Lung microvascular endothelial cell (primary cell): ENCODE data around the gene C11orf68. TPM values are rescaled to one million over a fixed set of nuclear protein-coding genes. Genes with fewer than 3 reads are reported as not detected.

Source experiments
- DNase-seq, 2 donors: peaks; one replicate each; pipeline versions ENCODE4 v3.0.0 to v3.0.0-alpha.2; 2010; ENCODE audit warnings: low read depth in 2 of 2
- total RNA-seq: library from RNA; depleted of rRNA; stranded (reverse); fragments of >200 nt; gene quantifications from 2 replicates; pipeline ENCODE4 v1.2.1, GENCODE V29; 2014

C11orf68 gene
- total RNA-seq, 1 donor from 2014 or later, result 15.7 TPM

DNA sequence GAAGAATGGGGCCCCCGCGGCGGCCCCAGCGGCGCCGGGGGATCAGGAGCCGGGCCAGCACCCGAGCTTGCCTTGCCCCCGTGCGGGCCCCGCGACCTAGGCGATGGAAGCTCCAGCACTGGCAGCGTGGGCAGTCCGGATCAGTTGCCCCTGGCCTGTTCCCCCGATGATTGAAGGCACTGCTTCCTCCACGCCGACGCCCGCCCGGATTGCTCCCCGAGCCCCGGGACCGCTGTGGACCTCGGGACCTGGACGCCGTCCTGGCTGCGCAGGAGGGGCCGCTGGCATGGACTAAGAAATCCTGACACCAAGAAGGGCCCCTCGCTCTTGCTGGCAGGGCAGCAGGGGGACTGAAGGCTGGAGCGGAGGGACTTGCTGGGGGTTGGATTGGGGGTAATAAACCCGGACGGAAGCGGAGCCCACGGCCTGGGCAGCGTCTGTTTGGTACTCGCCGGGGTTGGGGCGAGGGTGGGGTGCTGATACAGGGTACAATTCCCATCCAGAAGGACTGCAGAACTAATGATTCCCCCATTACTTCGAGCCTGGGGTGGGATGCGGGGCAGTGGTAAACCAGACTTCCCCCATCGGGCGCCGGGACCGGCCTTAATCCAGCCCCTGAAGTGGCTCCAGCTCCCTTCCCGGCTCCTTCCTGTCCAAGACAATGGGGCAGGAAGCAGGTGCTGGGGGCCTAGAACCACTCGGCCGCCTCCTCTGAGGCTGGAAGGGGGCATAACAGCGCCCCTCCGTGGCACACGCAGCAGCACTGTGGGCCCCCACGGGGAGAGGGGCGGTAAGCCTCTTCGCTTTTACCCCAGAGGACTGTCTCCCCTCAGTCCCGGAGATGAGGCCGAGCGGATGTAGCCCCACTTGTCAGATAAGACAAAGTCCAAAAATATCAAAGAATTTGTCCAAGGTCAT lies 27.4 kb downstream of the C11orf68 start:
- peak; percentile 55 to 93 for DNase-seq

DNA sequence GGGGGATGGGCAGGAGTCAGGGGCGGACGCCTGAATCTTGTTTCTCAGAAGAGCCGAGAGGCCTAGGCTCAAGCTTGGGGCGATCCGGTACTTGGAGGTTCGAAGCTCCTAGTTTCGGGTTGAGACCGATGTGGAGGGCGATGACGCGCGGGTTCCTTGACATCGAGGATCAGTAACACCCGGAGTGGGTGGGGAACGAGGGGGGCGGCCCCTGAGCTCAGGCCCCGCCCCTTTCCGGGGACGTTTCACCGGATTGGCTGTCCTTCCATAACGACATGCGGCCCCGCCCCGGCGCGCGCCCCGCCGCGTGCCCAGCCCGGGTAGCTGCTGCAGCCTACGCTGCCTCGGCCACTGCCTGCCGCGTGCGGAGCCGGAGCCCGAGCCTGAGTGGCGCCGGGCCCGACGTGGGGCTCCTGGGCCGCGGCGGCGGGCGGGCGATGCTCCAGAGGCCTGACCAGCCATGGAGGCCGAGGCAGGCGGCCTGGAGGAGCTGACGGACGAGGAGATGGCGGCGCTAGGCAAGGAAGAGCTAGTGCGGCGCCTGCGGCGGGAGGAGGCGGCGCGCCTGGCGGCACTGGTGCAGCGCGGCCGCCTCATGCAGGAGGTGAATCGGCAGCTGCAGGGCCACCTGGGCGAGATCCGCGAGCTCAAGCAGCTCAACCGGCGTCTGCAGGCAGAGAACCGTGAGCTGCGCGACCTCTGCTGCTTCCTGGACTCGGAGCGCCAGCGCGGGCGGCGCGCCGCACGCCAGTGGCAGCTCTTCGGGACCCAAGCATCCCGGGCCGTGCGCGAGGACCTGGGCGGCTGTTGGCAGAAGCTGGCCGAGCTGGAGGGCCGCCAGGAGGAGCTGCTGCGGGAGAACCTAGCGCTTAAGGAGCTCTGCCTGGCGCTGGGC lies 28.3 kb downstream of the C11orf68 start, which contains the start of gene CCDC85B:
TSS of gene CCDC85B (plus strand) at position 350 of the 895 bp plus-strand sequence. CDS start at position 461, 111 bp downstream.
- DNase-seq, result peak; percentile 96 to 97

DNA sequence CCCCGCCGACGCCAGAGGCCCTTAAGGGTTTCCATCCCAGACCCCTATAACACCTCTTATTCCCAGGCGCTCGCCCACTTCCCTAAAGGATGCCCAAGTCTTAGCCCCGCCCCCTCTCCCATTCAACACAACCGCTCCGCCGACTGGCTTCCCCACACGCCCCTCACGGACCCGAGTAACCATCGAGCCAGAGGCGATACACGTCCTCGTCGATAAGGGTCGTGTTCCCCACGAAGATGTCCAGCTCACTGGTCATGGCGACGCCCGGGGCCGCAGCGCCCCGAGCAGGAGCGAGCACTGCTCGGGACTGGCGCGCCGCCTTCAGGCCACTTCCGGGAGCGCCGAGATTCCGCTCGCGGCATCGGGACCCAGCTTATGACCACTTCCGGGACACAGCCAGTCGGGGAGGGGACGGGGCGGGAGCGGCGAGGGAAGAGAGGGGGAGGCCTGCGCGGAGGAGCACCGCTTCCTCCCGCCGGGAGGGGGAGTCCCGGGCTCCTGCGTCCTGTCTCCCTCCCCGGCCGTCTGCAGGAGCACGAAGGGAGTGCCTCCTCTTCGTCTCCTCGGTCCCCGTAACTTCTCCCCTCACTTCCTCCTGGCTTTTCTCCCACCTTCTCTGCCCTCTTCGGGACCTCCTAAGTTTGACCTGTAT lies 30.6 kb downstream of the C11orf68 start, which contains the start of gene FIBP:
TSS of gene FIBP (minus strand) at position 309 of the 652 bp plus-strand sequence. CDS start at position 256, 53 bp downstream.
- DNase-seq, result peak; percentile 97 to 98

DNA sequence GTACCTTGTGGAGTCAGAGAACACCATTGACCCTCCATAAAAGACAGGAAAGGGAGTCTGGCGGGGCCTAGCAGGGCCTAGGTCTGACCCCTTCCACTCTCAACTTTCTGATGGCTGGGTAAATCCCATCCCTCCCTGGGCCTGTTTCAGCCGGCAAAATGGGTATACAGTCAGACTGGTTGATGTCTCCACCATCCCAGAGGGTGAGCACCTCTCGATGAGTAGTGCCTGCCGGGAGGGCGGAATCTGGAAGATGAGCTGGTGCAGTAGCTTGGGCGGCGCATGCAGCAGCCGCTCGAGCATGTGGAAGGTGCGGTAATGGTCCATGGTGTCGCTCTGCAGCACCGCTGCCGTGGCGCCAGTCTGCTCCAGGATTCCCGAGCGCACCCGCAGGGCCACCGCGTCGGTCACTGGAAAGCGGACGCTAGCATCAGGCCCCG lies 31.1 kb downstream of the C11orf68 start:
- DNase-seq, result peak in 1 of 2 donors; percentile 50

DNA sequence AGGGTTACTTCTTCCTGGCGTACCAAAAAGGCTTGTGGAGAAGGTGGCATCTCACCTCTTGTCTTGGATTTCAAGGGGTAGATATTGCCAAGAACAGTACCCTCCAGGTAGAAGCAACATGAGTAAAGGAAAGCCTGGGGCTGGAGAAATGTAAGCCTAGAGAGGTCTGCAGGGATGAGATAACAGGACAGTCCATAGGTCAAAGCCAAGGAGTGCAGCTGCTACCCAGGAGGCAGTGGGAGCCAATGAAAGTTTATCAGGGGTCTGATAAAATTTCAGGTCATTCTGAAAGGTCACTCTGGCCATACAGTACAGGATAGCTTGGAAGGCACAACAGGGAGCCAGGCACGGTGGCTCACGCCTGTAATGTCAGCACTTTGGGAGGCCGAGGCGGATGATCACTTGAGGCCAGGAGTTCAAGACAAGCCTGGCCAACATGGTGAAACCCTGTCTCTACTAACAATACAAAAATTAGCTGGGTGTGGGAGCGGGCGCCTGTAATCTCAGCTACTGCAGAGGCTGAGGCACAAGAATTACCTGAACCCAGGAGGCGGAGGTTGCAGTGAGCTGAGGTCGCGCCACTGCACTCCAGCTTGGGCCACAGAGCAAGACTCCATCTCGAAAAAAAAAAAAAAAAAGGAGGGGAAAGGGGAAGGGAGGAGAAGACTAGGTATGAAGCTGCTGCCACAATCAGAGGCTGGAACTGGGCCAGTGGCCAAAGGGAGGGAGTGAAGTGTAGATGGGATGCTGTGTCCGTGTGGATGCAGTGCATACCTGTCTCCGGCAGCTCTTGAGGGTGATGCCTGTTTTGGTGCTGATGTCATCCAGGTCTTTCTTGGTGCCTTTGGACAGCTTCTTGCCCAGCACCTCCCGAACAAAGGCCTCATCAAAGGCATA lies 31.8 kb downstream of the C11orf68 start:
- no peak for DNase-seq

DNA sequence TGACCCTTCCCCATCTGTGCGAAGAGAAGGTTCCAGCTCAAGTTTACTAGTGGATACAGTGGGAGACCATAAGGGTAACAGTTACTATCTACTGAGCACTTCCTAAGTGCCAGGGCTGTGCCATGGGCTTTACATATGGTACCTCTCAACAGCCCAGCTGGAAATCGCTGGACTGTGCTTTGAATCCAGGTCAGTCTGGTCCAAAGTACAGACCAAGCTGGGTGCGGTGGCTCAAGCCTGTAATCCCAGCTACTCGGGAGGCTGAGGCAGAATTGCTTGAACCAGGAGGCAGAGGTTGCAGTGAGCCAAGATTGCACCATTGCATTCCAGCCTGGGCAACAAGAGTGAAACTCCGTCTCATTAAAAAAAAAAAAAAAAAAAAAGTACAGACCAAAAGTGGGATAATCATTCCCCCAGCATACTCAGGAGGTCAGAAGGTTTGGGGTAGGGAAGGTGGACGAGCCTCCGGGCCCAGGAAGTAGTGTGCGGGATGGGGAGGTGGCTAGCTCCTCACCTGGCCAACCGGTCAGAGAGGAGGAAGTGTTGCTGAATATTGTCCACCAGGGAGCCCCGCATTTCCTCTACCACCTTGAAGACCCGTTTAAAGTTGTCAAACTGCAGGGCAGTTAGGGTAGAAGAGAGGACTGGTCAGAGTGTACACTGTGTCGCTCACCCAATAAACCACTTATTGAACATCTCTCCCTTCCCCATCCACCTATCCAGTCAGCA lies 32.9 kb downstream of the C11orf68 start:
- no peak for DNase-seq

DNA sequence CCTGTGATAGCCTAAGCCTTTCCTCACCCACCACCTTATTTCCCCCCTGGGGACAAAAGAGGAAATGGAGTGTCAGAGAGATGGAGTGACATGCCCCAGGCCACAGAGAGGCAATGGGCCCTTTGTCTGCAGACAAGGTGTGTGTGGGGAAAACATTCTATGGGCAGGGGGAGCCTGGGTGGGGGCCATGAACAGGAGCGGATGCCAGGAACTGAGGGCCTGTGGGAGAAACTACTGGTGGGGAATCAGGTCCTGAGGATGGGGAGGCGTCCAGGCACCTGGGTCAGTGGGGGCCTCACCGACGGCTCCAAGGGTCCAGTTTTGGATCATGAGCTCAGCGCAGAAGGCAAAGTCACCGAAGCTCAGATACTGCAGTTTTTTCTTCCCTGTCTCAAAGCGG lies 33.6 kb downstream of the C11orf68 start:
- no peak for DNase-seq

DNA sequence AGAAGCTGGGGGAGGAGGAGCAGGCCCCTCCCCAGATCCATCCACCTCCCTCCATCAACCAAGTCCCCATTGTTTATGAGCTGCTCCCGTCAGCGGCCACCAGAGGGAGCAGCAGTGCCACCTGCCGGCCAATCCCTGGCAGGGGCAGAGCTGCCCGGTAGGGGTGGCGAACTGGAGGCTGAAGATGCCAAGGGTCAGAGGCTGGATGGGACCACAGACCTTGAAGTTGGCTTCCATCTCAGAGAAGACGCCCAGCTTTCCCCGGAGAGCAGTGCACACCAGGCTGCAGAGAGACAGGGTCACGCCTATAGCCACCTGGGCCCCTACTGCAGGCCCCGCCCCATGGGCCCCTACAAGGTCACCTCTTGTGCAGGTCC lies 34.2 kb downstream of the C11orf68 start:
- DNase-seq, result peak; percentile 81 to 90

DNA sequence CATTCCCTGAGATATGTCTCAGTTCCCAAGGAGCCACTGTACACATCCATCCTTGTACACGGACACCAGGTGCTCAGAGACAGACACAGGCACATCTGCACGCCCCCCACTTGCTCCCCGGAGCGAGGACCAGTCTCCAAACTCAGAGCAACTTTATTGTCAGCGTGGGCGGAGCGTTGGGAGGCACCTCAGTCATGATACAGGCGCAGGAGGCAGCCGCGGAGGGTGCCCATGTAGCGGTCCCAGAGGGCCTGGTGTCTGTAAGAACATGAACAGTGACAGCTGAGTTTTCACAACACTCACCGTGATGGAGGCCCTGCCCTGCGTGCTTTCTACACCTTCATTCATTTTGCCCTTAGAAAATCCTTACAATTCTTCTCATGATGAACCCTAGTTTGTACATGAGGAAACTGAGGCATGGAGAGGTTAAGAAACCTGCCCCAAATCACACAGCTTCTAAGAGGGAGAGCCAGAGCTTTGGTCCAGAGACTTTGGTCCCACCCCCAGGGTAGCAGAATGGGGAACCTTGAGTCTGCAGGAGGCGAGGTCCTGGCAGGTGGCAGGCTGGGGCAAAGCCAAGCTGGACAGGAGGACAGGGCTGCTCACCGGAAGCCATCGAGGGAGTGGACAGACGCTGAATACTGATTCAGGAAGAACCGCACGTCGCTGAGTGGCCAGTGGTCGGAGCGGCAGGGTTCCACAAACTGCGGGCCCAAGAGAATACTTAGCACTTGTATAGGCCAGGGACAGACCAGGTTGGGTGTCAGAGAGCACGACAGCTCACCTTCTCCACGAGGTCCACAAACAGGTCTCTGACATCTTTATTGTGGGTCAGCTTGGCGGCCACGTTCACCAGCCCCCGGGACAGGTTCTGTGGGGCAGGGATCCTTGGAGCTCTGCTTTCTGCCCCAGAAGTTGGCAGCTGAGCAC lies 34.8 kb downstream of the C11orf68 start:
- no peak for DNase-seq

DNA sequence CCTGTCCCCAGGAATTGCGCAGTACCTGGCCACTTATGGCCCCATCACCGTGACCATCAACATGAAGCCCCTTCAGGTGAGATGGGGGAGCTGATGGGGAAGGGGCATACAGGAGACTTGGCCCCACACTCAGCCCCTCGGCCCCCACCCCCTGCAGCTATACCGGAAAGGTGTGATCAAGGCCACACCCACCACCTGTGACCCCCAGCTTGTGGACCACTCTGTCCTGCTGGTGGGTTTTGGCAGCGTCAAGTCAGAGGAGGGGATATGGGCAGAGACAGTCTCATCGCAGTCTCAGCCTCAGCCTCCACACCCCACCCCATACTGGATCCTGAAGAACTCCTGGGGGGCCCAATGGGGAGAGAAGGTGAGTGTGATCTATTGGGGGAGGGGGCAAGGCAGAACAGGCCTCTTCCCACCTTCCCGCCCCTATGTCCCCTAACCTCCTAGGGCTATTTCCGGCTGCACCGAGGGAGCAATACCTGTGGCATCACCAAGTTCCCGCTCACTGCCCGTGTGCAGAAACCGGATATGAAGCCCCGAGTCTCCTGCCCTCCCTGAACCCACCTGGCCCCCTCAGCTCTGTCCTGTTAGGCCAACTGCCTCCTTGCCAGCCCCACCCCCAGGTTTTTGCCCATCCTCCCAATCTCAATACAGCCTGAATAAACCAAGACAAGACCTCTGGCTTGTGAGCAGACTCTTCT lies 35.7 kb downstream of the C11orf68 start:
- no peak for DNase-seq

DNA sequence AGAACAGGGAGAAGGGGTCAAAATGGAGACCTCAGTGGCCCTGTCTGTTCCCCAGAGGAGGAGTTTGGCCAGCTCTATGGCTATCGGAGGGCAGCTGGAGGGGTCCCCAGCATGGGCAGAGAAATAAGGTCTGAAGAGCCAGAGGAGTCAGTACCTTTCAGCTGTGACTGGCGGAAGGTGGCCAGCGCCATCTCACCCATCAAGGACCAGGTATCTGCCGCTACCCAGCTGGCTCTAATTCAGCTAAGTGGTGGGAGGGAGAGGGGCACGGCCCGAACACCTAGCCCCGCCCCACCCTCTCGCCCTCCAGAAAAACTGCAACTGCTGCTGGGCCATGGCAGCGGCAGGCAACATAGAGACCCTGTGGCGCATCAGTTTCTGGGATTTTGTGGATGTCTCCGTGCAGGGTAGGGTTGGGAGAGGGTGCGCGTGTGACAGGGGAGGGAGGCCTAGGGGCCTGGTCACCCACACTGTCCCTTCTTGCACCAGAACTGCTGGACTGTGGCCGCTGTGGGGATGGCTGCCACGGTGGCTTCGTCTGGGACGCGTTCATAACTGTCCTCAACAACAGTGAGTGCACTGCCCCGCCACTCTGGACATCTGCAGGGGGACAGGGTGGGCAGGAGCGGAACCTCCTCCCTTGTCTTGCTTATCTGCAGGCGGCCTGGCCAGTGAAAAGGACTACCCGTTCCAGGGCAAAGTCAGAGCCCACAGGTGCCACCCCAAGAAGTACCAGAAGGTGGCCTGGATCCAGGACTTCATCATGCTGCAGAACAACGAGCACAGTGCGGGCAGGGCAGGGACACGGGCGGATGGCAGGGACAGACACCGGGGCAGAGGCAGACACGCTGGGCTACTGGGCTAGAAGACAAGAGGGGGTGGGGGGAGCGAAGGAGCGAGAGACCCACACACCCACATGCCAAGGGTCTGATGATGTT lies 36.5 kb downstream of the C11orf68 start:
- DNase-seq, result no peak

DNA sequence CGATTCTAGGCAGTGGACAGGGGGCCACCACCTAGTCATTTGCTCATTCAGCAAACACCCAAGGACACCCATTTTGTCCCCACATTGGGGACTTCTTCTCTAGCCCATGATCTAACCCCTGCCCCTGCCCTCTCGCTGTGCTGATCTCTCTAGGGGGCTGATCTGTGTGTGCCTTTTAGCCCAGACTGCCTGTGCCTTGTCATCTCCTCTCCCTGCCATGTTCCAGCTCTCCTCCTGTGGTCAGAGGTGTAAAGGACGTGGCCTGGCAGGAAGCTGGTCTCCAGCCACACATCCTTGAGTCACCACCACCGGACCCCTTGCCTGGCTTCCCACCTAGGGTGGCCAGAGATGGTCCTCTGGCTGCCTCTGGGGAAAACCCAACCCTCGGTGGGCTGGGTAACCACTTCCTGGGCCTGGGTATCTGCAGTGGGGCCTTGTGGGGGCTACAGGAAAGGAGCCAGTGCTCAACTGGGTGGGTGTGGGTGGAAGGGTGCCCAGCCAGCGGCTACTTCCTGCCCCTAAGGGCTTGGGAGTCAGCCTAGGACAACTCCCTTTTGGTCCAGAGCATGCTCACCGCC lies 37.9 kb downstream of the C11orf68 start:
- no peak for DNase-seq

DNA sequence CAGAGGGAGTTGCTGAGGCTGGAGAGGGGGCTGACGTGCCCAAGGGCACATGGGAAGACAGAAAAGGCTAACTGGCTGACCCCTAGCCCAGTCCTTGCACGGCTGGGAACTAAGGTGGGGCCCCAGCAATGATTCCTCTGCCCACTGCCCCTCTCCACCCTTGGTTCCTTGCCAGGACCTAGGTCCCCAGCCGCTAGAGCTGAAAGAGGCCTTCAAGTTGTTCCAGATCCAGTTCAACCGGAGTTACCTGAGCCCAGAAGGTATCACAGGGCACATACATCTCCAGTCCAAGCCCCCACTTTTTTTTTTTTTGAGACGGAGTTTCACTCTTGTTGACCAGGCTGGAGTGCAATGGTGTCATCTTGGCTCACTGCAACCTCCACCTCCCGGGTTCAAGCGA lies 38.8 kb downstream of the C11orf68 start:
- DNase-seq, result no peak

DNA sequence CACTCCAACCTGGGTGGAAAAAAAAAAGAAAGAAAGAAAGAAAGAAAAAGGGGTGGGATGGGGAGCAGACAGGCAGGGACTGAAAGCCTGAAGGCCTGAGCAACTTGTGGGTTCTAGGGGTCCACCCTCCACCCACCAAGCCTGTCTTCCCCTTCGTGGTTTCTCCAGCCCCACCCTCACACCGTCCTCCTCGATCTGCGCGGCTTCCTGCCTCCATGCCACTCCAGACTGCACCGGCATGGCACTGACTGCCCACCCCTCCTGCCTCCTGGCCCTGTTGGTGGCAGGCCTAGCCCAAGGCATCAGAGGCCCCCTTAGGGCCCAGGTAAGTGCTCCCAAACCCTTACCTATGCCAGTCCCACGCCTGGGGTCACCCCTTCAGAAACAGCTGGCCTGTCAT lies 39.2 kb downstream of the C11orf68 start, which contains the start of gene CTSW:
TSS of gene CTSW (plus strand) at position 221 of the 400 bp plus-strand sequence. CDS start at position 239, 18 bp downstream.
- no peak for DNase-seq

DNA sequence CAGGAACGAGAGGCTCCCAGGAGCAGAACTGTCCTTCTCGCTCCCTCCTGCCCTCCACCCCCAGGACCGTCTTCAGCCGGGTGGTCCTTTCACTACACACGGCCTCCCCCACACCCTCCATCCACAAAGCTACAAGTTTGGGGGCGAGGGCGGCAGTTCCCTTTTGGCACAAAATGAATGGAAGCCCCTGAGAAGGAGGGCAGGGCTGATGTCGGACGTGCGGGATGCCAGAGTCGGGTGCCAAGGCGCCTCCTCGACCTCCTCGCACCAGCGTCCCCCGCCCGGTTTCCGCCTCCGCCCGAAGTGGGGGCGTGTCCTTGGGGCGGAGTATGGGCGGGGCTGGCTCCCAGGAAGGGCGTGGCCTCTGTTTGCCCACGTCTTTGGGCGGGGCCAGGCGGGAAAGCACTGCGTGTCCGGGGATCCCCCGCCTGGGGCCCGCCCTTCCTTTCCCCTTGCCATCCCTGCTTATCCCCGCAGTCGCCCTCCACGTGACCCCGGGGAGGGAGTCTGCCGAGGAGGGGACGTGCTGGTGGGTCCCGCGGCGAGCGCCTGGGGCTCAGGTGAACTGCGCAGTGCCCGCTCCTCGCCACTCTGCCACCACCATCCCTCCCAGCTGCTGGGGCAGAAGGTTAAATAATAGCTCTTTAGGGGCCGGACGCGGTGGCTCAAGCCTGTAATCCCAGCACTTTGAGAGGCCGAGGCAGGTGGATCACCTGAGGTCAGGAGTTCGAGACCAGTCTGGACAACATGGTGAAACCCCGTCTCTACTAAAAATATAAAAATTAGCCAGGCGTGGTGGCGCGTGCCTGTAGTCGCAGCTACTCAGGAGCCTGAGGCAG lies 45.3 kb downstream of the C11orf68 start:
- DNase-seq, result peak; percentile 65 to 85
